ENCODE results near the gene AASDH.

Gene AASDH

DNA sequence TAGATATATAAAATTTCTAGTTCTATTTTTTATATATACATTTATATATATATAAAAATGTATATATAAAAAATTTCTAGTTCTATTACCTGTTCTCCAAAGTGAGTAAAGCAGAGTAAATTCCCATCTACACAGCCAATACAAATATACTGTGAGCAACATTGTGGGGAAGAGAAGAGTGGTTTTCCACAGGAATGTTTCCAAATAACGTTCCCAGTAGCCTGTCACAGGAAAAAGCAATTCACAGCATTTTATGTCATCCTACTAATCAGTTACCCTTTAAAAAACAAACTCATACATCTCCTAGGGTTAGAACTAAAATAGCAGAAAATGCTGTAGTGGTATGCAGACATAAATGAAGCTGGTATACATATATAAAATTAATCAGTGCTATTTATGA is 44.5 kb downstream of the AASDH start:
- no peak overlapping the region for H3K4me3 ChIP-seq (ENCODE audit: low read depth, low read length)
- DNase-seq (ENCODE audit: low read depth) = no peak
- TF ChIP-seq MYC (IDR thresholded peaks at IDR 0.05; ENCODE audit: low read depth, low read length) (no peak), POLR2A (IDR thresholded peaks at IDR 0.05; ENCODE audit: extremely low read depth, insufficient read length) (no peak)
- TF ChIP-seq, protein P1, sequence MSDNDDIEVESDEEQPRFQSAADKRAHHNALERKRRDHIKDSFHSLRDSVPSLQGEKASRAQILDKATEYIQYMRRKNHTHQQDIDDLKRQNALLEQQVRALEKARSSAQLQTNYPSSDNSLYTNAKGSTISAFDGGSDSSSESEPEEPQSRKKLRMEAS (IDR thresholded peaks at IDR 0.05; ENCODE audit: low read depth, low read length) = no peak
- TF ChIP-seq, protein P2, sequence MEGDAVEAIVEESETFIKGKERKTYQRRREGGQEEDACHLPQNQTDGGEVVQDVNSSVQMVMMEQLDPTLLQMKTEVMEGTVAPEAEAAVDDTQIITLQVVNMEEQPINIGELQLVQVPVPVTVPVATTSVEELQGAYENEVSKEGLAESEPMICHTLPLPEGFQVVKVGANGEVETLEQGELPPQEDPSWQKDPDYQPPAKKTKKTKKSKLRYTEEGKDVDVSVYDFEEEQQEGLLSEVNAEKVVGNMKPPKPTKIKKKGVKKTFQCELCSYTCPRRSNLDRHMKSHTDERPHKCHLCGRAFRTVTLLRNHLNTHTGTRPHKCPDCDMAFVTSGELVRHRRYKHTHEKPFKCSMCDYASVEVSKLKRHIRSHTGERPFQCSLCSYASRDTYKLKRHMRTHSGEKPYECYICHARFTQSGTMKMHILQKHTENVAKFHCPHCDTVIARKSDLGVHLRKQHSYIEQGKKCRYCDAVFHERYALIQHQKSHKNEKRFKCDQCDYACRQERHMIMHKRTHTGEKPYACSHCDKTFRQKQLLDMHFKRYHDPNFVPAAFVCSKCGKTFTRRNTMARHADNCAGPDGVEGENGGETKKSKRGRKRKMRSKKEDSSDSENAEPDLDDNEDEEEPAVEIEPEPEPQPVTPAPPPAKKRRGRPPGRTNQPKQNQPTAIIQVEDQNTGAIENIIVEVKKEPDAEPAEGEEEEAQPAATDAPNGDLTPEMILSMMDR (IDR thresholded peaks at IDR 0.05; ENCODE audit: low read depth, low read length) = no peak

DNA sequence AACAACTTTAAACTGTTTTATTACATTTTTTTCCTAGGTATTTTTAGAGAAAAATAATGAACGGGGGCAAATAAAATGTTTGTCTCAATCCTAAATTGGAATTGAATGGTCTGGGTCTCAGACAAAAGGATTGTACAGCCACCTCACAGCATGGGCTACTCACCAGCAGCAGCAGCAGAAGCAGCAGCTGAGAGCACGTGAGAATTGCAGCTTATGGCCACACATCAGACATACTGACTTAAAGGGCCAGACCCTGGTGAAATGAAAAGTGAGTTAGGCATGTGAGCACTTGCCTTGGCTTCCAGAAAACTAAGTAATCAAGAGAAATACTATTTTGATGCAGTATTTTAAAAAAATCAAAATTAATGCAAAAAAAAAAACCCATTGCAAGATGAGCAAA is 56.6 kb downstream of the AASDH start:
- no peak overlapping the region for H3K4me3 ChIP-seq (ENCODE audit: low read depth, low read length)
- TF ChIP-seq, protein P2 (IDR thresholded peaks at IDR 0.05; ENCODE audit: low read depth, low read length) = no peak
- no peak for TF ChIP-seq POLR2A (IDR thresholded peaks at IDR 0.05; ENCODE audit: extremely low read depth, insufficient read length)
- no peak for TF ChIP-seq MYC (IDR thresholded peaks at IDR 0.05; ENCODE audit: low read depth, low read length)
- TF ChIP-seq, protein P1 (IDR thresholded peaks at IDR 0.05; ENCODE audit: low read depth, low read length) = 0 out of 2 replicates have a peak, but pooled peaks have one; percentile 9
- DNase-seq (ENCODE audit: low read depth) = peak; percentile 8

DNA sequence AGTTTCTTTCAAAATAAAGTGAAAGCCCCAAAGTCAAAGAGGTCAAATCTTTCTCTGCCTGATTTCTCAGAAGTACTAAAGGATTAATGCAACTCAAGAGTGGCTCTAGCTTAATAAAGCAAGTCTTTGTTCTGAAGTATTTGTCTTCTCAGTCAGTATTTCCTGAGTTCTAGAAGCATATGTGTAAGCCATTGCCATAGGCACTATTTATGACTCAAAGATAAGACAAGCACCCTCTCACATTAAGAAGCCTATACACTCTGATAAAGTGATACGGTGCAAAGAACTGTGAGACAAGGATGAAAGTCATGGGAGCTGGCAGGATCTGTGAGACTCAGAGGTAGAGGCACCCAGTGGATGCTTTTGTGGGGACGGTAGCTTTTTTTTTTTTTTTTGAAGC is 60.9 kb downstream of the AASDH start:
- DNase-seq (ENCODE audit: low read depth) = no peak
- TF ChIP-seq, protein P2 (IDR thresholded peaks at IDR 0.05; ENCODE audit: low read depth, low read length) = no peak
- no peak for TF ChIP-seq MYC (IDR thresholded peaks at IDR 0.05; ENCODE audit: low read depth, low read length)
- no peak for TF ChIP-seq POLR2A (IDR thresholded peaks at IDR 0.05; ENCODE audit: extremely low read depth, insufficient read length)
- TF ChIP-seq, protein P1 (IDR thresholded peaks at IDR 0.05; ENCODE audit: low read depth, low read length) = no peak
- H3K4me3 ChIP-seq (ENCODE audit: low read depth, low read length) = no peak overlapping the region

DNA sequence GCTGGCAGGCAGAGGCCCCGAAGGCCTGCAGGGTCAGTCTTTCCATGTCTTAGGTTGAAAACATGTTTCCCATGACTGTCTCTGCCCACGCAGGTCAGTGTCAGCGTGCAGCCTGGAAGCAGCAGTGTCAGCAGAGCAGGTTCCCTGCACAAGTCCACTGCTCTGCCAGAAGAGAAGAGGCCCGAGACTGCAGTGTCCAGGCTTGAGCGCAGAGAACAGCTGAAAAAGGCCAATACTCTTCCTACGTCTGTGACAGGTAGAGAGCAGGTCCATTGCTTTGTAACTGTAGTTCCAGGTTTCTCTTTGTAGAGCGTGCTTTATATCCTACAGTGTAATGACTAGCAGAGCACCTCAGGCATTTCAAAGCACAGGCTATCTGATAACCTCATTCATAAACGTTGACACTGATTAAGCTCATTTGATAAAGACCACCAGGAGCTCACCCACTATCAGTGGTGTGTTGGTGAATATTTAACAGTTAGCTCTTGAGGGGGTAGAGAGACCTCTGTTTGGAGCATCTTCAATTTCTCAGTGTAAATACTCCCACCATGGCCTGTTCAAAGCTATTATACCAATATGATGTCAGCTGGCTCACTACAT is 63.2 kb downstream of the AASDH start:
- no peak for TF ChIP-seq POLR2A (IDR thresholded peaks at IDR 0.05; ENCODE audit: extremely low read depth, insufficient read length)
- TF ChIP-seq, protein P2 (IDR thresholded peaks at IDR 0.05; ENCODE audit: low read depth, low read length) = no peak
- H3K4me3 ChIP-seq (ENCODE audit: low read depth, low read length) = no peak overlapping the region
- no peak for DNase-seq (ENCODE audit: low read depth)

DNA sequence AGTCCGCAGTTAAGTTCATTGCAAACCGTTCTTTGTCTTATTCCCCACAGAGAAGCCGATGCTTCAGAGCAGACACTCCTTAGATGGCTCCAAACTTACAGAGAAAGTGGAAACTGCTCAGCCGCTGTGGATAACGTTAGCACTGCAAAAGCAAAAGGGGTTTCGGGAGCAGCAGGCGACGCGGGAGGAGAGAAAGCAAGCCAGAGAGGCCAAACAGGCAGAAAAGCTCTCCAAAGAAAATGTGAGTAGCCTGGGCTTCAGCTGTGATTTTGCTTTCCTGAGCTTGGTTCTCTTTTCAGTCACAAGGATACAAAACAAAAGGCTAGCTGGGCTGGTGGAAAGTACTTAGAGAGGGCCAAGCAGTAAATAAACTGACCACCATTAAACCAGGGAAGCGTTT is 64.0 kb downstream of the AASDH start:
- H3K4me3 ChIP-seq (ENCODE audit: low read depth, low read length) = no peak overlapping the region
- no peak for DNase-seq (ENCODE audit: low read depth)
- TF ChIP-seq POLR2A (IDR thresholded peaks at IDR 0.05; ENCODE audit: extremely low read depth, insufficient read length) (no peak), MYC (IDR thresholded peaks at IDR 0.05; ENCODE audit: low read depth, low read length) (no peak)
- TF ChIP-seq, protein P2 (IDR thresholded peaks at IDR 0.05; ENCODE audit: low read depth, low read length) = no peak
- TF ChIP-seq, protein P1 (IDR thresholded peaks at IDR 0.05; ENCODE audit: low read depth, low read length) = no peak

DNA sequence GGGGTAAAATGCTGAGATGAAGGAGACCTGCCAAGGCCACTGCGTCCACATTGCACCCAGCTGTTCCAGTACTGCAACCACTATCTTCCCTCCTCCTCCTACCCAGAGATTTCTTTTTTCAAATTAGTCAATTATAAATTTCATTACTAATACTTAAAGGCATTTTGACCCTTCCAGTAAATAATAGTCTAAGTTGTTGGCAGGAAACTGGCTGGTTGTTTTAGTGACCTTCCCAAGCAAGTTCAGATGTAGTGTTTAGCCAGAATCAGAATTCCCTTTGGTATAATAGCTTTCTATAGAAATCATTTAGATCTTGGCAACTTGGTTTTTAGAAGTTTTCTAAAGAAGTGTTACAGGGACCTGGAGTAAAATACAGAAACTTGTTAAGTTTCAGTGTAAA is 66.0 kb downstream of the AASDH start:
- TF ChIP-seq, protein P2 (IDR thresholded peaks at IDR 0.05; ENCODE audit: low read depth, low read length) = no peak
- TF ChIP-seq POLR2A (IDR thresholded peaks at IDR 0.05; ENCODE audit: extremely low read depth, insufficient read length) (no peak), MYC (IDR thresholded peaks at IDR 0.05; ENCODE audit: low read depth, low read length) (no peak)
- TF ChIP-seq, protein P1 (IDR thresholded peaks at IDR 0.05; ENCODE audit: low read depth, low read length) = no peak
- no peak overlapping the region for H3K4me3 ChIP-seq (ENCODE audit: low read depth, low read length)
- no peak for DNase-seq (ENCODE audit: low read depth)
